Bronchial epithelial cell (primary cell): ENCODE results near the gene PUSL1. TPM values are rescaled to one million over a fixed set of nuclear protein-coding genes. Genes with fewer than 3 reads are reported as not detected.

Source experiments
- DNase-seq: peaks from one replicate; pipeline ENCODE4 v3.0.0-alpha.2; 2010; ENCODE audit warnings: low read depth
- FAIRE-seq: peaks from 2 replicates; lab custom pipeline; 2011; peaks lifted over from hg19 to GRCh38; lab: Jason Lieb, UNC
- H3K27me3 ChIP-seq: 2 replicates; pipeline ENCODE4 v1.5.1; 2011; ENCODE audit warnings: low read length; ENCODE audit not compliant: control insufficient read depth, insufficient read depth
- H3K36me3 ChIP-seq: 2 replicates; pipeline ENCODE4 v1.5.1; 2011; ENCODE audit warnings: low read length; ENCODE audit not compliant: control insufficient read depth, insufficient read depth
- H3K4me3 ChIP-seq: 2 replicates; pipeline ENCODE4 v1.5.1; 2011; ENCODE audit warnings: mild to moderate bottlenecking, low read depth, low read length, control low read depth
- CTCF ChIP-seq: IDR thresholded peaks from 2 replicates; pipeline ENCODE4 v1.5.1; 2011; ENCODE audit warnings: mild to moderate bottlenecking, moderate library complexity, low read length, control low read depth, inconsistent platforms; ENCODE audit not compliant: insufficient read depth, severe bottlenecking
- total RNA-seq: library from RNA; depleted of rRNA; stranded (reverse); fragments of >200 nt; gene quantifications from 2 replicates; pipeline ENCODE4 v1.2.1, GENCODE V29; 2014

PUSL1 gene
- total RNA-seq = 15.6 and 20.8 TPM in 2 replicates

GRCh38 chr1:1307923-1308755, at the start of gene PUSL1, which contains the start of gene ACAP3:
Gene PUSL1 (plus strand): TSS chr1:1308597. CDS start chr1:1308644, 47 bp downstream.
Gene ACAP3 (minus strand): TSS chr1:1307930. CDS start chr1:1307815, 115 bp downstream.
- no peak for FAIRE-seq
- peak; percentile 74 for DNase-seq
- peaks cover 20% of the 10 kb centered on the region for H3K36me3 ChIP-seq
- H3K4me3 ChIP-seq = peak within 1 kb of the TSS; percentile 86
- no peaks in the 10 kb centered on the region for H3K27me3 ChIP-seq
- TF ChIP-seq CTCF = no peak

GRCh38 chr1:1259119-1259488, 49.3 kb upstream of the PUSL1 start:
- no peak for DNase-seq
- no peak for TF ChIP-seq CTCF
- no peak overlapping the region for H3K4me3 ChIP-seq
- peak; percentile 99 for FAIRE-seq
- peaks cover 27% of the 10 kb centered on the region for H3K36me3 ChIP-seq
- no peaks in the 10 kb centered on the region for H3K27me3 ChIP-seq

- DNase-seq (no peak), FAIRE-seq (no peak)
- no peak for TF ChIP-seq CTCF
- Histone ChIP-seq H3K4me3 (no peak overlapping the region), H3K36me3 (peaks cover 27% of the 10 kb centered on the region), H3K27me3 (no peaks in the 10 kb centered on the region)
These were observed 48.9 kb upstream of the PUSL1 start for GRCh38 chr1:1259540-1259939.

GRCh38 chr1:1259951-1260600, 48.3 kb upstream of the PUSL1 start:
- H3K27me3 ChIP-seq = no peaks in the 10 kb centered on the region
- DNase-seq (no peak), FAIRE-seq (peak; percentile 73)
- TF ChIP-seq CTCF = no peak
- H3K4me3 ChIP-seq = no peak overlapping the region
- peaks cover 25% of the 10 kb centered on the region for H3K36me3 ChIP-seq

GRCh38 chr1:1260843-1261560, 47.4 kb upstream of the PUSL1 start:
- no peak for FAIRE-seq
- Histone ChIP-seq H3K4me3 (no peak overlapping the region), H3K36me3 (peaks cover 24% of the 10 kb centered on the region)

More at GRCh38 chr1:1260843-1261560, 47.4 kb upstream of the PUSL1 start:
- H3K27me3 ChIP-seq = no peaks in the 10 kb centered on the region
- TF ChIP-seq CTCF = no peak
- DNase-seq = no peak
